ENCODE results near the gene PSPC1.

PSPC1 gene

DNA sequence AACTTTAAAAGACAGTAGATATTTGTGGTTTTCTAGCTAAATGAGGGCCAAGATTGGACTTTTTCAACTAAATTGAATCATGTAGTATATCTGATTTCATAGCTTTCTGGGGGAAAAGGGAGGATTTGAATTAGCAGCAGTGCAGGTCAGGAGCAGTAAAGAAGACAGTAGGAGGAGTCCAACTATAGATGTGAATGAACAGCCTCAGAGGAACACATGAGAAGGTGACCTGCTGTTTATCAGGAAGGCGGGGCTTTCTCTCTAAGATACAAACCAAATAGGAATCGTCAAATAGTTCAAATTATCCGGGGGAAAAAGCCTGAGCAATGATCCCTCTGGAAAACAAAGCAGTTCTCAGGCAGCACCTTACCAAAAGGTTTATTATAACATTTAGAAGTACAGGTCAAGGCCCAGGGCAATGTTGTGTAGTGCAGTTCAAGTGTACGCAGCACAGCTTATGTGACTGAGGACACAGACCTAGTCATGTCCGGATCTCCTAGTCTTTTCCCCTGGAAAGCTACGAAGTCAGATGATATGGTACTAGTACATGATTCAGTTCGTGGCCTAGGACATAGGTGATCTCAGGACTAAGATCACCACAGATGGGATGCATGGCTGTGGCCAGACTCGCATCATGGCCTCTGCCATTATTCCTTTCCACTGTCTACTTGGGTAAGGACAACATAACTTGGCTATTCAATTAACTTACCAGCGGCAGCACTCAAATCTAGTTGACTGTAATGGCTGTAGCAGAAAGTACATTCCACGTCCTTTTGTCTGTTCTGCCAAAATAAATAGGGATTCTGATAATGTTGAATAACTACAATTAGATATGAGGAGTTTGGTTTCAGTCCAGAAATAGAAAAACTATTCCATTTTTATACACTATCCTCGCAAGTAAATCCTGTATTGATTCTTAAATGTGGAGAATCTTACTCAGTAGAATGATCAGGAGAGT lies 109.0 kb downstream of the PSPC1 start:
- no peak for DNase-seq (ENCODE audit: low read depth, low spot score)

DNA sequence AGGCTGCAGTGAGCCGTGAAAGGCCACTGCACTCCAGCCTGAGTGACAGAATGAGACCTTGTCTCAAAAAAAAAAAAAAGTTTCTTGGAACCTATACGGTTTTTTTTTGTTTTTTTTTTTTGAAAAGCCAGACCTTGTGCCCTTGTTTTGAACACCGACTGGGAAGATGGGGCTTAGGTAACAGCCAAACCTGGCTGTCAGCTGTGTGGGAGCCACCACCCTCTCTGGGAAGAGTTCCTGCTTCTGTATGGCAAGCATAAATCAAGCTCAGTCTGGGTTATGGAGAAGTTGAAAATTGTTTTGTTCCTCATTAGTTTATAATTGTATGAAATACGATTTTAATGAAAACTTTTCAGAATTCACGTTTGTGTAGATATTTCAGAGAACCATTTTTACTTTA lies 109.8 kb downstream of the PSPC1 start:
- no peak for DNase-seq (ENCODE audit: low read depth, low spot score)

DNA sequence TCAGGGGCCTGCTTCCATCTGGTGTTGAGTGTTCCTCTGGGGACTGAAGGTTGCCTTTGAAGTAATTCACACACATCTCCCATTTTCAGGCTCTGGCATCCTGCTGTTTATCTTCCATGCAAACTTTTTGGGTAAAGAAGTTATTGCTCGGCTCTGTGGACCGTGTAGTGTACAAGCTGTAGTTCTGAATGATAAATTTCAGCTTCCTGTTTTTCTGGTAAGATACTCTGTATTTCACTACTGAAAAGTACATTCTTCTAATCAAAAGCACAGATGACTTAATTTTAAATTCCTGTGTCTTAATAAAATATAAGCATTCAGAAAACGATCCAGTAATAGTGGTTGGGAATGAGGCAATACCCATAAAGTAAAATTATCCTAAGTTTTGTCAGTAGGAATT lies 112.6 kb downstream of the PSPC1 start:
- DNase-seq (ENCODE audit: low read depth, low spot score), result no peak

DNA sequence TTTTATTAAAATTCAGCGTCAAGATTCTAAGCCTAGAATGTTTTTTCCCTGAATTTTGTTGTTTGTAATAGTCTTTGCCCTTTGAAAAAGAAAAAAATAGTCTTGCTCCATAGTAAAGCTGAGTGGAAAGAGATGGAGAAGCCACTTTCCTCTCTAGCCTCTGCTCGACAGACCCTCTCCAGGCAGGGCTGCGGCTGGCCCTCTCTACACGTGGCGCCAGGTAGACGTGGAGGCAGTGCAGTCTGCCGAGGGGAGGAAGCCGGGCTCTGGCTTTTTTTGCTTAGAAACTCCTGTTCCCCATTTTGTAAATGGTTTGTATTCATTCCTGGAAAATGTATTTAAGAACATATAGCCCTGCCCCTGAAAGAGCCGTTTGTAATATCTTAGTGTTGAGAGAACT lies 114.0 kb downstream of the PSPC1 start:
- DNase-seq (ENCODE audit: low read depth, low spot score), result no peak

DNA sequence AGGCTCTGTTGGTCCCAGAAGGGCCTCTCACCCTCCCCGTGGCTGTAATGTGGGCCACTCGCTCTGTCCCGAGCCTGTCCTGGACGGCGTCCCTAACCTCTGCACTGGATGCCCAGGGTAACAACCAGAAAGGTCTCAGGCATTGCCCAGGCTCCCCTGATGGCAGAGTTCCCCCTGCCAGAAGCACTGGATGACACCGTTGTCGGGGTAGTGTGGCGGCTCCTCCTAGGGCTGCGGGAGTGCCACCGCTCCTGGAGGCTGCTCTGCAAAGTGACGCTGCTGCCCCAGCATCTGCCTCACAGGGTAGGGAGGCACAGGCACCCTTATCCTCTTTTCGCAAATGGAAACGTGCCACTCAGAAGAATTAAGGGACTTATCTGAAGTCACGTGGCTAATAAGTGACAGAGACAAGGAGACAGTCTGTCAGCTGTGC lies 117.3 kb downstream of the PSPC1 start:
- DNase-seq (ENCODE audit: low read depth, low spot score), result no peak

DNA sequence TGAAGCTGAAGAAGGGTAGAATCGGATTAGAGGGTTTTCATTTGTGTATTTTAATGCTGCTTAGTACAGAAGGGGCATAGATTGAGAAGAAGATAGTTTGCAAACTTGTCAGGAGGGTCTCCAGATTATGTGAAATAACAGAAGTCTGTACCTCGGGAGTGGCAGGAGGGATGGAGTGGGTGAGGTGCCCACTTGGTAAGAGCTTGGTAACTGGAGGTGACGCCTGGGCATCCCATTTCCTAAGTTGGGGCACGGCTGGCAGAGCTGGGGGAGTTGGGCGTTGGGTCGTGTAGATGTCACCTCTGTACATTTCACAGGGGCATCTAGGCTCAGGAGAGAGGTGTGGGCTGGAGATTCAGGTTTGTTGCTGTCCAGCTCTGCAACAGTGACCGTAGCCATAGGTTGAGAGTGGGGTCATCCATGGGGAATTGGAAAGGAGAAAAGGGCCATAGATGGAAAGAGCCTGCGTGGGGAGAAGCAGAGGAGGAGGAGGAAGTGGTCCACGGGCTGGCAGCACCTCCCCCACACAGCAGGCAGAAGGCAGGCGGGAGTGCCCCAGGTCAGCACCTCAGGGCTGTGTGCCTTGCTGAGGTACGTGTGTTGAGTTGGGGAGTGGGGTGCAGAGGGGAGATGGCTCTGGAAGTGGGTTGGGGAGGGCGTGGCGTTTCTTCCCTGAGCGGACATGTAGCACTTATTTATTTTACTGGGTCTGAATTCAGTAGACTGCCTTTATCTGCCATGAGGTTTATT lies 118.1 kb downstream of the PSPC1 start:
- DNase-seq (ENCODE audit: low read depth, low spot score), result no peak

DNA sequence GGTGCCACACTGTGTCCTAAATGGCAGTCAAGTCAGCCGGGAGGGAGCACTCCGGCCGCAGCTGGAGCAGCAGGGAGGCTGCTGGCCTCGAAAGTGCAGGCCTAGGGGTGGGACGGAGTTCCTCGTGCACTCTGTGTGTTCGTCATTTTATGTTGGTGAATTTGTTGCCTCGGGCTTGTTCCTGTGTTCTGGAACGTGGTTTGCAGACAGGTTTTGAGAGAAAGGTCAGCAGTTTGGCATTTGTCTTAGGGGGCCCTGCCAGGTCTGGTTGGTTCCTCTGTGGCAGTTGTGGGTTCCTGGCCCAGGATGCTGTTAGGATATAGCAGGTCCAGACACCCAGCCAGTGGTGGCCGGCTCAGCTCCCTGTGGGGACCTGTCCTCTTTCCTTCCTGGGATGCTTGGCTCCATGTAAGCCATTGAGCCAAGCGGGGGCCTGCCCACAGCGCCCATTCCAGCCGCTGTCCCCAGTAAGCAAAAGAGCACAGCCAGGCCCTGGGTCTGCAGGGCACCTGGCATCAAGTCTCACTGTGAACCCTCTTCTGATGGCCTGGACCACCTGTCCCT lies 119.2 kb downstream of the PSPC1 start:
- no peak for DNase-seq (ENCODE audit: low read depth, low spot score)

DNA sequence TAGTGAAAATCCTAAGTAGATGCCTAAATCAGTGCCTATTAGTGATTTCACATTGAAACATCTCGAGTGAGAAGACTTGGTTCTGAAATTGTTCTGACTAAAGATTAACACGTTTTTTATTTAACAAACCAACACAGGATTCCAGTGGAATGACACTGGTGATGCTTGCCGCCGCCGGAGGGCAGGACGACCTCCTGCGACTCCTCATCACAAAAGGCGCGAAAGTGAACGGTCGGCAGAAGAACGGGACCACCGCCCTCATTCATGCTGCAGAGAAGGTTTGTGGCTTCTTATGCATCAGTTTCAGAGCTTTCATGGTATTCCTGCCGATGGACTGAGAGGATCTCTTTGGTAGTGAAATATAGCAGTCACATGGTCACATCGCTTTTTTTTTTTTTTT lies 121.2 kb downstream of the PSPC1 start:
- DNase-seq (ENCODE audit: low read depth, low spot score), result no peak

DNA sequence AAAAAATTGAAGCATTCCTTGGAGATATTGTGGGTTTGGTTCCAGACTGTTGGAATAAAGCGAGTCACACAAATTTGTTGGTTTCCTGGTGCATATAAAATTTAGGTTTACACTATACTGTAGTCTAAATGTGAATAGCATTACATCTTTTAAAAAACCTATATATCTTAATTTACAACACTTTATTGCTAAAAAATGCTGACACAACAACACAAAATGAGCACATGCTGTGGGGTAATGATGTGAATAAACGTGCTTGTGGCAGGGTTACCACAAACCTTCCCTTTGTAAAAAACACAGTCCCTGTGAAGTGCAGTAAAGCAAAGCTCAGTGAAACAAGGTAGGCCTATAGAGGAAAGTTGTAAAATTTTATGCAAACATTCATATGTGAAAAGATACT lies 121.6 kb downstream of the PSPC1 start:
- no peak for DNase-seq (ENCODE audit: low read depth, low spot score)

DNA sequence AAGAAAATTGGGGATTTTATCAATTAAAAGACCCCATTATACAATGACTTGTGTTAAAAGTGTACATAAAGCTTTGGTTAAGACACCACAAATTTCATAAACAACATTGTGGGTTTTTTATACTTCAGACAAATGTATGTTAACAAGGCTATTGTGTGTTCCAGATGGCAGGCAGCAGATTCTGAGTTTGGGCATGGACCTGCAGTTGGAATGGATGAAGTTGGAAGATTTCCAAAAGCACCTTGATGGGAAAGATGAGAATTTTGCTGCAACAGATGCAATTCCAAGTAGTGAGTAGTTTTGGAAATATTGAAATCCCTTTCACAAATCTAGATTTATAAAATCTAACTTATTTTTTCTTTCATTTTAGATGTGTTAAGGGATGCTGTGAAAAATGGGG lies 123.9 kb downstream of the PSPC1 start:
- no peak for DNase-seq (ENCODE audit: low read depth, low spot score)

DNA sequence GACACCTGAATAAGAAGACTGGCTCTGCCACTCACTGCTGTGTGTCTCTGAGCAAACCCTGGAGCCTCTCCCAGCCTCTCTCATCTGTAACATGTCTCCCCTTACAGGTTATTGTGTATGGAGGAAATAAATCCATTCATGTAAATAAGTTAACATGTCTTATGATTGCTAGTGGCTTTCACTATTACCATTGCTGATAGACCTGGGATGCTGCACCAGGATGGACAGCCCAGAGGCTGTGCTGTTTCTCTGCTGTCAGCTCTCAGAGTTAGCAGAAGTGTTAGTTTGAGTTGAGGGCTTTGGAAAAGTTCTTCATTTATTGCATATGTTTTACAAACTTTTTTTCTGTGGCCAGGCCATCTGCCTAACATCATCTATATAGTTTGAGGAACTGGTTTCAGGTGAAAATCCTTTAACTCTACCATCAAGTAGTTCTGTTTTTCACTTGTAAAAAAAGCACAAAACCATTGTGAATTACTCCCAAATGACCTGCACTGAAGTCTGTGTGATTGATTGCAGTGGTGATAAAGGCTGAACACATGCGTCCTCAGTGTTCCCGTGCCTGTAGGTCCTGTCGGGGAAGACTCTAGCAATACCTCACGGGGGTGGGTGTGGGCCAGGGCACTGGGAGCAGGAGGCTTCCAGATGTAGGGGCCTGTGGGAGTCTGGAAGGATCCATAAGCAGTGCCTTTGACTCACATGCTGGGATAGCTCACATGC lies 124.7 kb downstream of the PSPC1 start:
- DNase-seq (ENCODE audit: low read depth, low spot score), result no peak
